WTC11 (cell line): ENCODE data around the gene SLC25A21. TPM values are rescaled to one million over a fixed set of nuclear protein-coding genes. Genes with fewer than 3 reads are reported as not detected.

Source experiments
- ATAC-seq: fragments of 200-7000 bp; cut with Tn5 transposase; 2 replicates; pipeline ENCODE4 v1.10.0; 2021; ENCODE audit warnings: mild to moderate bottlenecking, moderate library complexity
- CTCF ChIA-PET: fragments of 300-600 bp; sonication (Branson Sonifier 250); formaldehyde crosslinking; loops from one replicate; lab custom pipeline; 2021; ENCODE audit warnings: antibody characterized with exemption; lab: Charles Lee
- POLR2A ChIA-PET: fragments of 350-600 bp; sonication (Branson Sonifier 250); formaldehyde crosslinking; loops from one replicate; lab custom pipeline; 2021; ENCODE audit warnings: antibody characterized with exemption; lab: Charles Lee
- DNase-seq: peaks from one replicate; pipeline ENCODE4 v3.0.0; 2021; ENCODE audit warnings: low spot score
- H3K27ac Mint-ChIP-seq: 2 replicates; pipeline ENCODE4 v1.8.0; 2021; ENCODE audit warnings: mixed read lengths
- H3K27me3 Mint-ChIP-seq: 2 replicates; pipeline ENCODE4 v1.8.0; 2021; ENCODE audit warnings: low read depth, mild to moderate bottlenecking, moderate library complexity, mixed read lengths
- H3K36me3 Mint-ChIP-seq: 2 replicates; pipeline ENCODE4 v1.8.0; 2021; ENCODE audit warnings: mixed read lengths
- H3K4me1 Mint-ChIP-seq: 2 replicates; pipeline ENCODE4 v1.8.0; 2022; ENCODE audit warnings: mixed read lengths
- H3K4me3 Mint-ChIP-seq: 2 replicates; pipeline ENCODE4 v1.8.0; 2021; ENCODE audit warnings: mild to moderate bottlenecking, moderate library complexity, mixed read lengths
- H3K9me3 Mint-ChIP-seq: 2 replicates; pipeline ENCODE4 v1.8.0; 2021; ENCODE audit warnings: mixed read lengths
- ATF1 ChIP-seq: sonication (generic); formaldehyde crosslinking; IDR thresholded peaks from 2 replicates; pipeline ENCODE4 v1.8.1; 2023; ENCODE audit warnings: mild to moderate bottlenecking, moderate library complexity, missing genetic modification reagents
- CBFB ChIP-seq: sonication (generic); formaldehyde crosslinking; IDR thresholded peaks from 2 replicates; pipeline ENCODE4 v1.8.1; 2022; ENCODE audit warnings: mild to moderate bottlenecking, low read depth, missing genetic modification reagents
- ELF4 ChIP-seq: sonication (generic); formaldehyde crosslinking; IDR thresholded peaks from 2 replicates; pipeline ENCODE4 v1.8.1; 2022; ENCODE audit warnings: low read depth, mild to moderate bottlenecking, moderate library complexity, missing genetic modification reagents
- EMX1 ChIP-seq: fragments of 250-450 bp; sonication (Bioruptor Pico); IDR thresholded peaks from 2 replicates; pipeline ENCODE4 v1.8.0; 2021; ENCODE audit warnings: mild to moderate bottlenecking
- ESRRA ChIP-seq: sonication (generic); formaldehyde crosslinking; IDR thresholded peaks from 2 replicates; pipeline ENCODE4 v1.8.1; 2022; ENCODE audit warnings: mild to moderate bottlenecking, missing genetic modification reagents, borderline replicate concordance
- FOXJ3 ChIP-seq: sonication (generic); formaldehyde crosslinking; IDR thresholded peaks from 2 replicates; pipeline ENCODE4 v1.9.0; 2021; ENCODE audit warnings: missing genetic modification reagents, mild to moderate bottlenecking, borderline replicate concordance
- GABPB1 ChIP-seq: sonication (generic); formaldehyde crosslinking; IDR thresholded peaks from 2 replicates; pipeline ENCODE4 v1.8.1; 2023; ENCODE audit warnings: mild to moderate bottlenecking, missing genetic modification reagents
- GRHL2 ChIP-seq: fragments of 250-450 bp; sonication (Bioruptor Pico); IDR thresholded peaks from 2 replicates; pipeline ENCODE4 v1.8.0; 2022; ENCODE audit warnings: mild to moderate bottlenecking, moderate library complexity; ENCODE audit not compliant: insufficient replicate concordance, severe bottlenecking
- NFE2L1 ChIP-seq: sonication (generic); formaldehyde crosslinking; IDR thresholded peaks from 2 replicates; pipeline ENCODE4 v1.8.1; 2023; ENCODE audit warnings: missing genetic modification reagents
- NR2C2 ChIP-seq: sonication (generic); formaldehyde crosslinking; IDR thresholded peaks from 2 replicates; pipeline ENCODE4 v1.8.0; 2022; ENCODE audit warnings: mild to moderate bottlenecking, missing genetic modification reagents
- RELA ChIP-seq: sonication (generic); formaldehyde crosslinking; IDR thresholded peaks from 2 replicates; pipeline ENCODE4 v1.8.1; 2022; ENCODE audit warnings: missing genetic modification reagents, mild to moderate bottlenecking, borderline replicate concordance
- SMAD4 ChIP-seq: sonication (generic); formaldehyde crosslinking; IDR thresholded peaks from 2 replicates; pipeline ENCODE4 v1.8.0; 2022; ENCODE audit warnings: mild to moderate bottlenecking, missing genetic modification reagents
- ZNF423 ChIP-seq: fragments of 250-450 bp; sonication (Bioruptor Pico); IDR thresholded peaks from 2 replicates; pipeline ENCODE4 v2.1.2; 2022; ENCODE audit warnings: mild to moderate bottlenecking, moderate library complexity
- total RNA-seq: library from RNA; stranded (reverse); gene quantifications from 3 replicates; pipeline ENCODE4 v1.2.3, GENCODE V29; 2021
- TF ChIP-seq, protein P1 (sequence below): sonication (generic); formaldehyde crosslinking; IDR thresholded peaks from 2 replicates; pipeline ENCODE4 v1.8.0; 2023; ENCODE audit warnings: missing genetic modification reagents
- TF ChIP-seq, protein P2 (sequence below): sonication (generic); formaldehyde crosslinking; IDR thresholded peaks from 2 replicates; pipeline ENCODE4 v1.8.0; 2023; ENCODE audit warnings: mild to moderate bottlenecking, missing genetic modification reagents
- TF ChIP-seq, protein P3 (sequence below): sonication (generic); formaldehyde crosslinking; IDR thresholded peaks from 2 replicates; pipeline ENCODE4 v1.8.1; 2022; ENCODE audit warnings: low read depth, missing genetic modification reagents, borderline replicate concordance
- TF ChIP-seq, protein P4 (sequence below): fragments of 250-450 bp; sonication (Bioruptor Pico); conservative IDR thresholded peaks from 2 replicates; pipeline ENCODE4 v1.9.0; 2021; ENCODE audit warnings: mild to moderate bottlenecking
- TF ChIP-seq, protein P5 (sequence below): sonication (generic); formaldehyde crosslinking; conservative IDR thresholded peaks from 2 replicates; pipeline ENCODE4 v1.8.1; 2023; ENCODE audit warnings: mild to moderate bottlenecking, low read depth, missing genetic modification reagents, moderate library complexity
- TF ChIP-seq, protein P6 (sequence below): sonication (generic); formaldehyde crosslinking; IDR thresholded peaks from 2 replicates; pipeline ENCODE4 v1.8.1; 2022; ENCODE audit warnings: low read depth, mild to moderate bottlenecking, moderate library complexity, missing genetic modification reagents, borderline replicate concordance

The SLC25A21 gene
- total RNA-seq, 1 experiment from 2014 or later: 8.2 TPM

DNA sequence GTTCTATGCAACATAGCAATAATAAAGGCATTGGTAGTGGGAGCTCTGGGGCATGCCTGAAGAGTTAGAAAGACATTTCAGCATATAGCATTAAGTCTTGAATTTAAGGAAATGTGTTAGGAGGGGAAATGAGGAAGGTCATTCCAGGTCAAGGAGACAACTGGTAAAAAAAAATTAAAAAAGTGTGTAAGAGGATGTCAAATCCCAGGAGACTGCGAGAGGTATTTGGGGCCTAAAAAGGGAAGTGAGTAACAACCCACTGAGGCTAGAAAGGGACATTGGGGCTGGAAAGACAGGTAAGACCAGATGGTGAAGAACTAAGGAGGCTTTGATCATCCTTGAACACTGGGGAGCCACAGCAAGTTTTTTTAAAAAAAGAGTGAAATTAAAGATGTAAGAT, 152.9 kb downstream of the SLC25A21 start:
- Mint-ChIP-seq H3K4me3 (no peak overlapping the region), H3K27me3 (no peaks in the 10 kb centered on the region), H3K27ac (no peak overlapping the region), H3K4me1 (no peaks in the 10 kb centered on the region), H3K36me3 (no peaks in the 10 kb centered on the region), H3K9me3 (peaks cover 5% of the 10 kb centered on the region)
- TF ChIP-seq, protein P1, sequence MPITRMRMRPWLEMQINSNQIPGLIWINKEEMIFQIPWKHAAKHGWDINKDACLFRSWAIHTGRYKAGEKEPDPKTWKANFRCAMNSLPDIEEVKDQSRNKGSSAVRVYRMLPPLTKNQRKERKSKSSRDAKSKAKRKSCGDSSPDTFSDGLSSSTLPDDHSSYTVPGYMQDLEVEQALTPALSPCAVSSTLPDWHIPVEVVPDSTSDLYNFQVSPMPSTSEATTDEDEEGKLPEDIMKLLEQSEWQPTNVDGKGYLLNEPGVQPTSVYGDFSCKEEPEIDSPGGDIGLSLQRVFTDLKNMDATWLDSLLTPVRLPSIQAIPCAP: no peak
- TF ChIP-seq ELF4 (CRISPR knock-in tag) (no peak), ATF1 (CRISPR knock-in tag) (no peak), NR2C2 (CRISPR knock-in tag) (no peak), NFE2L1 (no peak), SMAD4 (CRISPR knock-in tag) (no peak), GABPB1 (no peak), ESRRA (CRISPR knock-in tag) (no peak)
- TF ChIP-seq, protein P2, sequence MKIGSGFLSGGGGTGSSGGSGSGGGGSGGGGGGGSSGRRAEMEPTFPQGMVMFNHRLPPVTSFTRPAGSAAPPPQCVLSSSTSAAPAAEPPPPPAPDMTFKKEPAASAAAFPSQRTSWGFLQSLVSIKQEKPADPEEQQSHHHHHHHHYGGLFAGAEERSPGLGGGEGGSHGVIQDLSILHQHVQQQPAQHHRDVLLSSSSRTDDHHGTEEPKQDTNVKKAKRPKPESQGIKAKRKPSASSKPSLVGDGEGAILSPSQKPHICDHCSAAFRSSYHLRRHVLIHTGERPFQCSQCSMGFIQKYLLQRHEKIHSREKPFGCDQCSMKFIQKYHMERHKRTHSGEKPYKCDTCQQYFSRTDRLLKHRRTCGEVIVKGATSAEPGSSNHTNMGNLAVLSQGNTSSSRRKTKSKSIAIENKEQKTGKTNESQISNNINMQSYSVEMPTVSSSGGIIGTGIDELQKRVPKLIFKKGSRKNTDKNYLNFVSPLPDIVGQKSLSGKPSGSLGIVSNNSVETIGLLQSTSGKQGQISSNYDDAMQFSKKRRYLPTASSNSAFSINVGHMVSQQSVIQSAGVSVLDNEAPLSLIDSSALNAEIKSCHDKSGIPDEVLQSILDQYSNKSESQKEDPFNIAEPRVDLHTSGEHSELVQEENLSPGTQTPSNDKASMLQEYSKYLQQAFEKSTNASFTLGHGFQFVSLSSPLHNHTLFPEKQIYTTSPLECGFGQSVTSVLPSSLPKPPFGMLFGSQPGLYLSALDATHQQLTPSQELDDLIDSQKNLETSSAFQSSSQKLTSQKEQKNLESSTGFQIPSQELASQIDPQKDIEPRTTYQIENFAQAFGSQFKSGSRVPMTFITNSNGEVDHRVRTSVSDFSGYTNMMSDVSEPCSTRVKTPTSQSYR (CRISPR knock-in tag): no peak
- ChIA-PET POLR2A (no interaction called here), CTCF (interaction anchor here (1.0 kb wide), 1 partner anchor 211 kb away, joined by 3 read pairs; no protein-coding TSS in a partner anchor)
- no peak for DNase-seq
- no peak for ATAC-seq

DNA sequence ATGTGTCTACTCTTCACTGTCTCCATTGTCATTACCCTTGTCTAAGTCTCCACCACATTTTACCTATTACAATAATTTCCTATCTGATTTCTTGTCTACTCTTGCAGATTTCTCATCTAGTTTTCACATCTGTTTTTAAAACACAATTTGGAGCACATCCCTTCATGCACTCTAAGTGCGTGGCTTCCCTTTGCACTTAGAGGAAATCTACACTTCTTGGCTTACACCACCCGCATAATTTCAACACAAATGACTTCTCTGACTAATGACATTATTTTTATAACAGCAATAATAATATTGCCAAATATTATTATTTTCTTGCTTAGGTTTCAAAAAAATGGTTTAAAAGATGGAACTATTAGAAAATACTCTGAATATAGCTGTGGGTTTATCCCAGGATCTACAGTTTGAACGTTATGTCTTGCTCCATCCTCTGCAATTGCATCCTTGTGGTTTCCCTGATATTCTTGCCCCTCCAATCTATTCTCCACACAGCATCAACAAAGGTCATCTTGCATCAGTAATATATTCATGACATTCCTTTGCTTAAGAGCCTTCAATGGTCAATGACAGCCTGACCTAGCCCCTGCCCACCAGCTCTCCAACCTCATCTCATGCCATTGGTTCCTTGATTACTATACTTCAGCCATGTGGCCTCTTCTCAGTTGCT, 153.7 kb downstream of the SLC25A21 start:
- Mint-ChIP-seq H3K36me3 (no peaks in the 10 kb centered on the region), H3K4me3 (no peak overlapping the region), H3K4me1 (no peaks in the 10 kb centered on the region), H3K27me3 (no peaks in the 10 kb centered on the region), H3K9me3 (peaks cover 5% of the 10 kb centered on the region), H3K27ac (no peak overlapping the region)
- TF ChIP-seq, protein P3, sequence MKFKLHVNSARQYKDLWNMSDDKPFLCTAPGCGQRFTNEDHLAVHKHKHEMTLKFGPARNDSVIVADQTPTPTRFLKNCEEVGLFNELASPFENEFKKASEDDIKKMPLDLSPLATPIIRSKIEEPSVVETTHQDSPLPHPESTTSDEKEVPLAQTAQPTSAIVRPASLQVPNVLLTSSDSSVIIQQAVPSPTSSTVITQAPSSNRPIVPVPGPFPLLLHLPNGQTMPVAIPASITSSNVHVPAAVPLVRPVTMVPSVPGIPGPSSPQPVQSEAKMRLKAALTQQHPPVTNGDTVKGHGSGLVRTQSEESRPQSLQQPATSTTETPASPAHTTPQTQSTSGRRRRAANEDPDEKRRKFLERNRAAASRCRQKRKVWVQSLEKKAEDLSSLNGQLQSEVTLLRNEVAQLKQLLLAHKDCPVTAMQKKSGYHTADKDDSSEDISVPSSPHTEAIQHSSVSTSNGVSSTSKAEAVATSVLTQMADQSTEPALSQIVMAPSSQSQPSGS (CRISPR knock-in tag): no peak
- TF ChIP-seq, protein P4, sequence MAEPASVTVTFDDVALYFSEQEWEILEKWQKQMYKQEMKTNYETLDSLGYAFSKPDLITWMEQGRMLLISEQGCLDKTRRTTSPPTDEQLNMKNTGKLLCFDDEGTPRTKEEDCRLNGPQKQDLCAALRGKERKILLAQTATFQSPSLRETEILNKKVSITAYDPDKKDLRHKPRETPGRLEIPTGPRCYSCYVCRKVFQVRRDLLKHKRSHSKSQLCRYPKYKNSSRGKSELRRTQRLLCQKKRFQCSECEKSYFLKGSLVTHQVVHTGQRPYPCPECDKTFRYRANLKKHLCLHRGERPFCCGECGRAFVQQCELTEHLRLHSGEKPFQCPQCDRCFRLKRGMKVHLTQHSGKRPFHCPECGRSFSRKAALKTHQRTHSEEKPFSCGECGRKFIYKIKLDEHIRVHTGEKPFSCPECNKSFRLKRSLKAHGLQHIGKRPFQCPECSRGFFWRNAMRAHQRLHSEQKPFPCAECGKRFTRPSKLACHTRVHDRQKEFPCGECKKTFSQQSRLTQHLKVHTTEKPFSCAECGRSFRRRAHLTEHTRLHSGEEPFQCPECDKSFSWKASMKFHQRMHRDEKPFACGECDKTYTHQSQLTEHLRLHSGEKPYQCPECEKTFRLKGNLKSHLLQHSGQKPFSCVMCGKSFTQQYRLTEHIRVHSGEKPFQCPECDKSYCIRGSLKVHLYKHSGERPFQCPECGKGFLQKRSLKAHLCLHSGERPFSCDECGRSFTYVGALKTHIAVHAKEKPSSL (CRISPR knock-in tag): no peak
- no peak for TF ChIP-seq GRHL2
- TF ChIP-seq FOXJ3: no peak
- TF ChIP-seq ZNF423 (CRISPR knock-in tag): no peak
- TF ChIP-seq ATF1 (CRISPR knock-in tag): no peak
- ATAC-seq: no peak
- ChIA-PET CTCF (interaction anchor here (1.0 kb wide), 1 partner anchor 212 kb away, joined by 3 read pairs; no protein-coding TSS in a partner anchor), POLR2A (no interaction called here)
- DNase-seq: no peak

DNA sequence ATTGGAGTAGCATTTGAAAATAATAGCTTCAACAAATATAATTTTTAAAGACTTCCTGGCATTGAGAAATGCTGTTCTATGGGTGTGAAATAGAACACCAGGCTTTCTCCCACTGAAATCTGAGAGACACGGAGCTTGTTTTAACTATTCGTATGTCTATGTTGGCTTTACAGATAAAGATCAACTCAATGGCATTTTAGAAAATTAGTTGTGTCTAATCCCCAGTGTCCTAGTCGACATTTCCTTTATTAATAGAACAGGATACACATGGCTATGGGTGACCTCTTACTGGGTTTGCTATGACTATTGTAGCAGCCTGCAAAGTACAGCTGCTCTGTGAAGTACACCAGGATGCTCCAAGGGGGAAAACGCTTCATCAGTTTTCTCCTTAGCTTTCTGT, 159.3 kb downstream of the SLC25A21 start:
- TF ChIP-seq NR2C2 (CRISPR knock-in tag): no peak
- TF ChIP-seq, protein P5, sequence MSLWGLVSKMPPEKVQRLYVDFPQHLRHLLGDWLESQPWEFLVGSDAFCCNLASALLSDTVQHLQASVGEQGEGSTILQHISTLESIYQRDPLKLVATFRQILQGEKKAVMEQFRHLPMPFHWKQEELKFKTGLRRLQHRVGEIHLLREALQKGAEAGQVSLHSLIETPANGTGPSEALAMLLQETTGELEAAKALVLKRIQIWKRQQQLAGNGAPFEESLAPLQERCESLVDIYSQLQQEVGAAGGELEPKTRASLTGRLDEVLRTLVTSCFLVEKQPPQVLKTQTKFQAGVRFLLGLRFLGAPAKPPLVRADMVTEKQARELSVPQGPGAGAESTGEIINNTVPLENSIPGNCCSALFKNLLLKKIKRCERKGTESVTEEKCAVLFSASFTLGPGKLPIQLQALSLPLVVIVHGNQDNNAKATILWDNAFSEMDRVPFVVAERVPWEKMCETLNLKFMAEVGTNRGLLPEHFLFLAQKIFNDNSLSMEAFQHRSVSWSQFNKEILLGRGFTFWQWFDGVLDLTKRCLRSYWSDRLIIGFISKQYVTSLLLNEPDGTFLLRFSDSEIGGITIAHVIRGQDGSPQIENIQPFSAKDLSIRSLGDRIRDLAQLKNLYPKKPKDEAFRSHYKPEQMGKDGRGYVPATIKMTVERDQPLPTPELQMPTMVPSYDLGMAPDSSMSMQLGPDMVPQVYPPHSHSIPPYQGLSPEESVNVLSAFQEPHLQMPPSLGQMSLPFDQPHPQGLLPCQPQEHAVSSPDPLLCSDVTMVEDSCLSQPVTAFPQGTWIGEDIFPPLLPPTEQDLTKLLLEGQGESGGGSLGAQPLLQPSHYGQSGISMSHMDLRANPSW (CRISPR knock-in tag): no peak
- TF ChIP-seq, protein P6, sequence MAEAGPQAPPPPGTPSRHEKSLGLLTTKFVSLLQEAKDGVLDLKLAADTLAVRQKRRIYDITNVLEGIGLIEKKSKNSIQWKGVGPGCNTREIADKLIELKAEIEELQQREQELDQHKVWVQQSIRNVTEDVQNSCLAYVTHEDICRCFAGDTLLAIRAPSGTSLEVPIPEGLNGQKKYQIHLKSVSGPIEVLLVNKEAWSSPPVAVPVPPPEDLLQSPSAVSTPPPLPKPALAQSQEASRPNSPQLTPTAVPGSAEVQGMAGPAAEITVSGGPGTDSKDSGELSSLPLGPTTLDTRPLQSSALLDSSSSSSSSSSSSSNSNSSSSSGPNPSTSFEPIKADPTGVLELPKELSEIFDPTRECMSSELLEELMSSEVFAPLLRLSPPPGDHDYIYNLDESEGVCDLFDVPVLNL: no peak
- no peak for TF ChIP-seq ESRRA (CRISPR knock-in tag)
- TF ChIP-seq CBFB: no peak
- TF ChIP-seq RELA: no peak
- TF ChIP-seq EMX1 (CRISPR knock-in tag): no peak
- TF ChIP-seq, all 79 proteins: peak for 0
- Mint-ChIP-seq H3K27ac (no peak overlapping the region), H3K36me3 (no peaks in the 10 kb centered on the region), H3K27me3 (no peaks in the 10 kb centered on the region), H3K9me3 (peaks cover 5% of the 10 kb centered on the region), H3K4me3 (no peak overlapping the region), H3K4me1 (no peaks in the 10 kb centered on the region)
- ATAC-seq (no peak), DNase-seq (no peak)
- CTCF ChIA-PET: no interaction called here
- POLR2A ChIA-PET: no interaction called here
